ENCODE data around the gene PHYH.
"Not testable (repeated sequence)": the region's sequence is repeated elsewhere in the genome, so short reads cannot be mapped to it uniquely, and the experiment has no call there.

PHYH gene

DNA sequence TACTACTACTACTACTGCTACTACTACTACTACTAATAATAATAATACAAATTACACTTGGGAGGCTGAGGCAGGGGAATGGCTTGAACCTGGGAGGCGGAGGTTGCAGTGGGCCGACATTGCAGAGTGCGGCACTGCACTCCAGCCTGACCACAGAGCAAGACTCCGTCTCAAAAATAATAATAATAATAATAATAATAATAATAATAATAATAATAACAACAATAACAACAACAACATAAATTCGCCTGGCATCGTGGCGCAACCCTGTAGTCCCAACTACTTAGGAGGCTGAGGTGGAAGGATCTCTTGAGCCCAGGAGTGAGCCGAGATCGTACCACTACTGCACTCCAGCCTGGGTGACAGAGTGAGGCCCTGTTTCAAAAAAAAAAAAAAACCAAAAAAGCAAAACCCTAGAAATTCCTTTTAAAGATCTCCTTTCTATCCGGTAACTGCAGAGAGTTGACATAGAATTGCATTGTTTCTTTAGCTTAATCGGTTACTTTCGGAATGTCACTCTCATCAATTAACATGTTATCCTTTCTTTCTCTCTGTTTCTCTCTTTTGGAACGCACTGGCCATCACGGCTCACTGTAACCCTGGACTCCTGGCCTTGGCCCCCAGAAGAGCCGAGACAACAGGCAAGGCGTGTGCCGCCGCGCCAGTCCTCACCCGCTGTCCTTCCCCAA, 972 bp downstream of the PHYH start:
- H3K27ac ChIP-seq: peak overlapping the region; percentile 88
- CTCF ChIA-PET: interaction anchor here (0.5 to 0.8 kb wide), 2 partner anchors 95 to 1082 kb away, joined by 3 read pairs; no protein-coding TSS in a partner anchor
- no peak for DNase-seq (ENCODE audit: low spot score)
- TF ChIP-seq, protein P1, sequence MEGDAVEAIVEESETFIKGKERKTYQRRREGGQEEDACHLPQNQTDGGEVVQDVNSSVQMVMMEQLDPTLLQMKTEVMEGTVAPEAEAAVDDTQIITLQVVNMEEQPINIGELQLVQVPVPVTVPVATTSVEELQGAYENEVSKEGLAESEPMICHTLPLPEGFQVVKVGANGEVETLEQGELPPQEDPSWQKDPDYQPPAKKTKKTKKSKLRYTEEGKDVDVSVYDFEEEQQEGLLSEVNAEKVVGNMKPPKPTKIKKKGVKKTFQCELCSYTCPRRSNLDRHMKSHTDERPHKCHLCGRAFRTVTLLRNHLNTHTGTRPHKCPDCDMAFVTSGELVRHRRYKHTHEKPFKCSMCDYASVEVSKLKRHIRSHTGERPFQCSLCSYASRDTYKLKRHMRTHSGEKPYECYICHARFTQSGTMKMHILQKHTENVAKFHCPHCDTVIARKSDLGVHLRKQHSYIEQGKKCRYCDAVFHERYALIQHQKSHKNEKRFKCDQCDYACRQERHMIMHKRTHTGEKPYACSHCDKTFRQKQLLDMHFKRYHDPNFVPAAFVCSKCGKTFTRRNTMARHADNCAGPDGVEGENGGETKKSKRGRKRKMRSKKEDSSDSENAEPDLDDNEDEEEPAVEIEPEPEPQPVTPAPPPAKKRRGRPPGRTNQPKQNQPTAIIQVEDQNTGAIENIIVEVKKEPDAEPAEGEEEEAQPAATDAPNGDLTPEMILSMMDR (conservative IDR thresholded peaks at IDR 0.05; ENCODE audit: low read depth): no peak
- POLR2A ChIA-PET (ENCODE audit: low non-redundant PET): interaction anchor here (0.5 to 1.1 kb wide), 4 partner anchors 10 to 73 kb away, joined by 3 to 4 read pairs (median 4); no protein-coding TSS in a partner anchor

- CTCF ChIA-PET: no interaction called here
- TF ChIP-seq, protein P1 (conservative IDR thresholded peaks at IDR 0.05; ENCODE audit: low read depth): no peak
- POLR2A ChIA-PET (ENCODE audit: low non-redundant PET): no interaction called here
Observed at GRCh38 chr10:13296476-13296875, 3.4 kb downstream of the PHYH start.

DNA sequence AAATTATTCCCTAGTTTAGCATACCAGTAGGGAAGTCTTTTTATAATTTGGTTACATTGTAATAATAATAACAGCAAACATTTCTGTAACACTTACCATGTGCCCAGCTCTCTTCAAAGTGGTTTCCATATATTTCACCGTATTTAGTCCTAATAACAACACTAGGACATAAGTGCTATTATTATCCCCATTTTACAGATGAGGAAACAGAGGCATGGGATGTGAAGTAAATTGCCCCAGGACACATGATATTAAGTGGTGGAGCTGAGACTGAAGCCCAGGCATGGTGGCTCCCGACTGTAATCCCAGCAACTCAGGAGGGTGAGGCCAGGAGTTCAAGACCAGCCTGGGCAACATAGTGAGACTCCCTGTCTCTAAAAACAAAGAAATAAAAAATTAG, 5.1 kb downstream of the PHYH start:
- DNase-seq (ENCODE audit: low spot score): no peak
- TF ChIP-seq, protein P1 (conservative IDR thresholded peaks at IDR 0.05; ENCODE audit: low read depth): no peak
- H3K27ac ChIP-seq: no peak overlapping the region
- CTCF ChIA-PET: interaction anchor here (0.5 to 0.7 kb wide), 2 partner anchors 17 to 21 kb away, joined by 4 to 5 read pairs; no protein-coding TSS in a partner anchor
- POLR2A ChIA-PET (ENCODE audit: low non-redundant PET): no interaction called here

More at GRCh38 chr10:13296476-13296875, 3.4 kb downstream of the PHYH start:
- H3K27ac ChIP-seq: no peak overlapping the region
- no peak for DNase-seq (ENCODE audit: low spot score)

DNA sequence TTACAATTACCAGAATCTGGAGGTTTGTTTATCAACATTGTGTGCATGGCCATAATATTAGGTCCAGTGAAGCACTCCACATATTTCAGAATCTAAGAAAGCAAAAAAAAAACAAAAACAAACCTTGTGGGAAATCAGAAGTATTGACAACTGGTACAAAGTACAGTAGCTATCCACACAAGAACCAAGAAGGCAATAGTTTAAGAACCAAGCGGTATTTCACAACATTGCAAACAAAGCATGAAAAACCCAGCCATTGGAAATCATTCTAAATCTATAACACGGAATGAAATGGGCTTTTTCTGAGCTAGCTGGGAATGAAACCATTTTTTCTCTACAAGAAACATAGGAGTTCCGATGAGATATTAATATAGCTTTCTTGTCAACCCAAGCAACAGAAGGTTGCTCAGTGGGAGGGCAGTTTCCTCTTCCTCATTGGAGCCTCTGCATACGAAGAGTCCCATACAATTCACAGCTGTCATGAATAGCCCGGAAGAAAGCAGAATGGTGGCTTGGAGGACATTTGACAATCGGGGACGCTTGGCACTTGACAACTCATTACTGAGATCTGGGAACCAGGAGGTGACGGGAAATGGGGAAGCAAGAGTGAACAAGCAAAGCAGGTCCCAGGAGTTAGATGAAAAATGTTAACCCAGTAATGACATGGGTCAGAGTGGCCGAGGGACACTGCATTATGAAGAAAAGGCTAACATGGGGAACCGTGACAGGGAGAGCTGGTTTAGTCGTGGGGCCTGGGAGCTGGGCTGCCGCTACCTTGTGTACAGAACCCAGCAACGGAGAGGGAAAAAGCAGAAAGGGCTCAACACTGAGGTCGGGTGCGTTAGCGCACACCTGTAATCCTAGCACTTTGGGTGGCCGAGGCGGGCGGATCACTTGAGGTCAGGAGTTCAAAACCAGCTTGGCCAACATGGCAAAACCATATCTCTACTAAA, 7.8 kb downstream of the PHYH start:
- TF ChIP-seq, protein P1 (conservative IDR thresholded peaks at IDR 0.05; ENCODE audit: low read depth): no peak
- ChIA-PET CTCF (no interaction called here), POLR2A (ENCODE audit: low non-redundant PET) (interaction anchor here (0.7 kb wide), 1 partner anchor 8 kb away, joined by 3 read pairs; the partner anchor contains the start of gene PHYH)
- DNase-seq (ENCODE audit: low spot score): no peak
- no peak overlapping the region for H3K27ac ChIP-seq

- POLR2A ChIA-PET (ENCODE audit: low non-redundant PET): no interaction called here
- no peak for DNase-seq (ENCODE audit: low spot score)
- H3K27ac ChIP-seq: no peak overlapping the region
- TF ChIP-seq, protein P1 (conservative IDR thresholded peaks at IDR 0.05; ENCODE audit: low read depth): no peak
- CTCF ChIA-PET: no interaction called here
Observed at GRCh38 chr10:13291061-13291460, 8.8 kb downstream of the PHYH start.

DNA sequence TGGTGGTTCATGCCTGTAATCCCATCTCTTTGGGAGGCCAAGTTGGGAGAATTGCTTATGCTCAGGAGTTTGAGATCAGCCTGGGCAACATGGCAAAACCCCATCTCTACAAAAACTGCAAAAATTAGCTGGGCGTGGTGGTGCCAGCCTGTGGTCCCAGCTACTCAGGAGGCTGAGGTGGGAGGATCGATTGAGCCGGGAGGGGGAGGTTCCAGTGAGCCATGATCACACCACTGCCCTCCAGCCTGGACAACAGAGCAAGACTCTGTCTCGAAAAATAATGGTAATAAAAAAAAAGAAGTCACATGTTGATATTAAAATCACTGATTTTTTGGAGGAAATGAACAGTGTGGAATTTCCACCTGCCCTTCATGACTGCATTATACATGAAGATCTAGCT, 15.8 kb downstream of the PHYH start:
- ChIA-PET POLR2A (ENCODE audit: low non-redundant PET) (no interaction called here), CTCF (interaction anchor here (0.7 kb wide), 1 partner anchor 13 kb away, joined by 7 read pairs; no protein-coding TSS in a partner anchor)
- no peak overlapping the region for H3K27ac ChIP-seq
- no peak for DNase-seq (ENCODE audit: low spot score)
- TF ChIP-seq, protein P1 (conservative IDR thresholded peaks at IDR 0.05; ENCODE audit: low read depth): no peak

GRCh38 chr10:13282348-13282747, 17.5 kb downstream of the PHYH start:
- DNase-seq (ENCODE audit: low spot score); CTCF ChIA-PET; POLR2A ChIA-PET (ENCODE audit: low non-redundant PET); H3K27ac ChIP-seq: not testable (repeated sequence)

Data from RWPE1 (cell line).